Effector memory CD8-positive, alpha-beta T cell (primary cell): ENCODE results near the gene HECTD1.

Source experiments
- ATAC-seq: fragments of 150-1000 bp; cut with Tn5 transposase; replicated peaks from 2 replicates; pipeline ENCODE4 v1.10.0; 2021; ENCODE audit warnings: mild to moderate bottlenecking, moderate library complexity
- DNase-seq, 3 experiments: peaks; one replicate each; pipeline ENCODE4 v3.0.0; 2021
- H3K27ac Mint-ChIP-seq, 2 donors: one replicate each; pipeline ENCODE4 v1.8.0; 2022; ENCODE audit warnings: mild to moderate bottlenecking in 2 of 2, mixed read lengths in 2 of 2, moderate library complexity in 2 of 2
- H3K27me3 Mint-ChIP-seq, 2 donors: one replicate each; pipeline ENCODE4 v1.8.0; 2022; ENCODE audit warnings: mixed read lengths in 2 of 2
- H3K36me3 Mint-ChIP-seq: one replicate; pipeline ENCODE4 v1.8.0; 2022; ENCODE audit warnings: mild to moderate bottlenecking, moderate library complexity, mixed read lengths; ENCODE audit not compliant: insufficient read depth
- H3K4me1 Mint-ChIP-seq, 2 donors: one replicate each; pipeline ENCODE4 v1.8.0; 2022; ENCODE audit warnings: low read depth in 2 of 2, mixed read lengths in 2 of 2
- H3K4me3 Mint-ChIP-seq, 2 donors: one replicate each; pipeline ENCODE4 v1.8.0; 2022; ENCODE audit warnings: mild to moderate bottlenecking in 2 of 2, mixed read lengths in 2 of 2, moderate library complexity in 2 of 2
- H3K9me3 Mint-ChIP-seq, 2 donors: one replicate each; pipeline ENCODE4 v1.8.0; 2022; ENCODE audit warnings: mixed read lengths in 2 of 2

Gene HECTD1

DNA sequence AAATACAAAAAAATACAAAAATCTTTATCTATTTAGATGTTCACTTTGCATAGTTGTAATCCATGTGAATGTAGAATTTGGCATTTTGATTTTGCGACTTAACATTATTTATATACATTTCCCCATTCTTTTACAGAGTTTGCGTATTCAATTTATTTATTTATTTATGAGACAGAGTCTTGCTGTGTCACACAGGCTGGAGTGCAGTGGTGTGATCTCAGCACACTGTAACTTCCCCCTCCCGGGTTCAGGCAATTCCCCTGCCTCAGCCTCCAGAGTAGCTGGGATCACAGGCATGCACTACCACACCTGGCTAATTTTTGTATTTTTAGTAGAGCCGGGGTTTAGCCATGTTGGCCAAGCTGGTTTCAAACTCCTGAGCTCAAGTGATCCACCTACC lies 156.1 kb downstream of the HECTD1 start:
- Mint-ChIP-seq H3K36me3 (no peaks in the 10 kb centered on the region), H3K9me3 (no peaks in the 10 kb centered on the region), H3K4me1 (peaks cover 0 to 4% of the 10 kb centered on the region in 2 donors), H3K4me3 (no peak overlapping the region), H3K27ac (no peak overlapping the region), H3K27me3 (no peaks in the 10 kb centered on the region)
- ATAC-seq (no peak), DNase-seq (no peak)

DNA sequence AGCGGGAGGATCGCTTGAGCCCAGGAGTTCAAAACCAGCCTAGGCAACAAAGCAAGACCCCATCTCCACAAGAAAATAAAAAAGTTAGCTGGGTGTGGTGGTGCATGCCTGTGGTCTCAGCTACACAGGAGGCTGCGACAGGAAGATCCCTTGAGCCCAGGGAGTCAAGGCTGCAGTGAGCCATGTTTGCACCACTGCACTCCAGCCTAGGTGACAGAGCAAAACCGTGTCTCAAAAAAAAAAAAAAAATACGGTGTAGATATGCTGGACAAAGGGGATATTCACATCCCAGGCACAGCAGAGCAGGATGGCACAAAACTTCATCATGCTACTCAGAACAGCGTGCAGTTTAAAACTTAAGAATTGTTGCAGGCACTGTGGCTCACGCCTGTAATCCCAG lies 156.6 kb downstream of the HECTD1 start:
- ATAC-seq (no peak), DNase-seq (no peak)
- Mint-ChIP-seq H3K36me3 (no peaks in the 10 kb centered on the region), H3K27ac (no peak overlapping the region), H3K4me1 (peaks cover 0 to 4% of the 10 kb centered on the region in 2 donors), H3K4me3 (no peak overlapping the region), H3K27me3 (no peaks in the 10 kb centered on the region), H3K9me3 (no peaks in the 10 kb centered on the region)
